HepG2 (cell line): Measurements from ENCODE around the gene LOXL3. TPM values are rescaled to one million over a fixed set of nuclear protein-coding genes. Genes with fewer than 3 reads are reported as not detected.

Source experiments
- AHR ChIP-seq: IDR thresholded peaks from 2 replicates; pipeline ENCODE4 v1.6.1; 2018; ENCODE audit warnings: missing genetic modification reagents, missing compliant biosample characterization
- FOXP1 ChIP-seq, 2 experiments: fragments of 450-650 bp in 1 of 2; IDR thresholded peaks; 2 replicates each; pipeline ENCODE4 v1.6.1; 2017 to 2018; ENCODE audit warnings: antibody characterized with exemption in 1 of 2
- GLI4 ChIP-seq: sonication (generic); formaldehyde crosslinking; IDR thresholded peaks from 2 replicates; pipeline ENCODE4 v1.5.1; 2020; ENCODE audit warnings: missing genetic modification reagents, mild to moderate bottlenecking, moderate library complexity, borderline replicate concordance
- PAF1 ChIP-seq: IDR thresholded peaks from 2 replicates; pipeline ENCODE4 v1.6.1; 2016; ENCODE audit warnings: missing genetic modification reagents, missing compliant biosample characterization
- PBX3 ChIP-seq: sonication (generic); formaldehyde crosslinking; IDR thresholded peaks from 2 replicates; pipeline ENCODE4 v1.8.1; 2023; ENCODE audit warnings: missing genetic modification reagents, inconsistent platforms, borderline replicate concordance
- POGZ ChIP-seq: sonication (generic); formaldehyde crosslinking; IDR thresholded peaks from 2 replicates; pipeline ENCODE4 v1.4.0; 2020; ENCODE audit warnings: mild to moderate bottlenecking, missing genetic modification reagents
- RBAK ChIP-seq: sonication (generic); formaldehyde crosslinking; IDR thresholded peaks from 2 replicates; pipeline ENCODE4 v1.5.1; 2020; ENCODE audit warnings: mild to moderate bottlenecking, missing genetic modification reagents
- SIN3A ChIP-seq: IDR thresholded peaks from 2 replicates; pipeline ENCODE4 v1.6.1; 2011; ENCODE audit warnings: low read depth, mild to moderate bottlenecking, control low read depth, low read length, borderline replicate concordance
- TBX2 ChIP-seq: sonication (generic); formaldehyde crosslinking; IDR thresholded peaks from 2 replicates; pipeline ENCODE4 v1.5.0; 2020; ENCODE audit warnings: missing genetic modification reagents, mild to moderate bottlenecking, borderline replicate concordance
- ZFP36 ChIP-seq: fragments of 150-350 bp; IDR thresholded peaks from 2 replicates; pipeline ENCODE4 v1.6.1; 2018; ENCODE audit warnings: borderline replicate concordance, low read length, low read depth; ENCODE audit not compliant: partially characterized antibody
- ZNF563 ChIP-seq: sonication (generic); formaldehyde crosslinking; IDR thresholded peaks from 2 replicates; pipeline ENCODE4 v1.8.0; 2022; ENCODE audit warnings: mild to moderate bottlenecking, moderate library complexity, missing genetic modification reagents
- ZNF572 ChIP-seq: sonication (generic); formaldehyde crosslinking; IDR thresholded peaks from 2 replicates; pipeline ENCODE4 v1.5.1; 2020; ENCODE audit warnings: mild to moderate bottlenecking, missing genetic modification reagents
- ZNF577 ChIP-seq: sonication (generic); formaldehyde crosslinking; IDR thresholded peaks from 2 replicates; pipeline ENCODE4 v1.4.0; 2020; ENCODE audit warnings: mild to moderate bottlenecking, low read depth, missing genetic modification reagents, borderline replicate concordance
- ZNF670 ChIP-seq: sonication (generic); formaldehyde crosslinking; IDR thresholded peaks from 2 replicates; pipeline ENCODE4 v1.8.0; 2022; ENCODE audit warnings: mild to moderate bottlenecking, missing genetic modification reagents, borderline replicate concordance
- ZNF709 ChIP-seq: sonication (generic); formaldehyde crosslinking; IDR thresholded peaks from 2 replicates; pipeline ENCODE4 v1.5.0; 2020; ENCODE audit warnings: mild to moderate bottlenecking, missing genetic modification reagents
- ZXDC ChIP-seq: sonication (generic); formaldehyde crosslinking; IDR thresholded peaks from 2 replicates; pipeline ENCODE4 v1.5.0; 2020; ENCODE audit warnings: mild to moderate bottlenecking, missing genetic modification reagents
- polyA plus RNA-seq, 8 experiments: library from polyadenylated mRNA; depleted of rRNA in 3 of 8; stranded (reverse) in 7 of 8; unstranded in 1 of 8; fragments of >200 nt; fragmentation: Illumina TruSeq in 4 of 8; extraction: Trizol in 4 of 8; gene quantifications; 2 replicates each; pipeline versions ENCODE4 v1.2.1 to v1.2.3, GENCODE V29; 2011 to 2016; ENCODE audit warnings: low read depth in 4 of 8, missing spikeins in 1 of 8, mixed read lengths in 1 of 8; ENCODE audit not compliant: insufficient read depth in 1 of 8
- total RNA-seq, 5 experiments: library from RNA; depleted of rRNA; stranded (reverse); fragments of >200 nt; fragmentation: Illumina TruSeq; extraction: Trizol; gene quantifications; 2 replicates each; pipeline ENCODE4 v1.2.3, GENCODE V29; 2016; ENCODE audit warnings: low read depth in 1 of 5
- TF ChIP-seq, protein P1 (sequence below): fragments of 450-650 bp; IDR thresholded peaks from 2 replicates; pipeline ENCODE4 v1.6.1; 2017
- TF ChIP-seq, protein P2 (sequence below): sonication (generic); formaldehyde crosslinking; IDR thresholded peaks from 2 replicates; pipeline ENCODE4 v1.4.0; 2020; ENCODE audit warnings: low read depth, mild to moderate bottlenecking, missing genetic modification reagents
- TF ChIP-seq, protein P3 (sequence below): sonication (generic); formaldehyde crosslinking; IDR thresholded peaks from 2 replicates; pipeline ENCODE4 v1.5.0; 2020; ENCODE audit warnings: missing genetic modification reagents

LOXL3 gene
- total and polyA plus RNA-seq, 2 of the 13 experiments (the other 11 are each of a cell fraction or from before 2014, with no cell fraction given): 0.55 to 6.5 TPM

GRCh38 chr2:74488643-74489481 is 64.9 kb downstream of the LOXL3 start (continued):
- no peak for TF ChIP-seq ZNF577 (CRISPR knock-in tag)
- TF ChIP-seq ZNF670 (CRISPR knock-in tag): no peak
- TF ChIP-seq GLI4 (CRISPR knock-in tag): 0 out of 2 replicates have a peak, but pooled peaks have one; percentile 51
- TF ChIP-seq AHR: 0 out of 2 replicates have a peak, but pooled peaks have one; percentile 5
- TF ChIP-seq, protein P1, sequence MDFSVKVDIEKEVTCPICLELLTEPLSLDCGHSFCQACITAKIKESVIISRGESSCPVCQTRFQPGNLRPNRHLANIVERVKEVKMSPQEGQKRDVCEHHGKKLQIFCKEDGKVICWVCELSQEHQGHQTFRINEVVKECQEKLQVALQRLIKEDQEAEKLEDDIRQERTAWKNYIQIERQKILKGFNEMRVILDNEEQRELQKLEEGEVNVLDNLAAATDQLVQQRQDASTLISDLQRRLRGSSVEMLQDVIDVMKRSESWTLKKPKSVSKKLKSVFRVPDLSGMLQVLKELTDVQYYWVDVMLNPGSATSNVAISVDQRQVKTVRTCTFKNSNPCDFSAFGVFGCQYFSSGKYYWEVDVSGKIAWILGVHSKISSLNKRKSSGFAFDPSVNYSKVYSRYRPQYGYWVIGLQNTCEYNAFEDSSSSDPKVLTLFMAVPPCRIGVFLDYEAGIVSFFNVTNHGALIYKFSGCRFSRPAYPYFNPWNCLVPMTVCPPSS: no peak
- no peak for TF ChIP-seq SIN3A
- TF ChIP-seq ZNF572: no peak
- no peak for TF ChIP-seq PAF1 (CRISPR knock-in tag)
- no peak for TF ChIP-seq ZXDC (CRISPR knock-in tag)
- TF ChIP-seq PBX3: no peak
- peak; percentile 75; the same call in 1 of the 2 replicates for TF ChIP-seq FOXP1 (IDR thresholded peaks at IDR 0.05)
- peak; percentile 65; the same call in 1 of the 2 replicates for TF ChIP-seq FOXP1 (CRISPR knock-in tag; IDR thresholded peaks at IDR 0.05)
- peak; percentile 89 for TF ChIP-seq TBX2 (CRISPR knock-in tag)
- TF ChIP-seq, protein P2, sequence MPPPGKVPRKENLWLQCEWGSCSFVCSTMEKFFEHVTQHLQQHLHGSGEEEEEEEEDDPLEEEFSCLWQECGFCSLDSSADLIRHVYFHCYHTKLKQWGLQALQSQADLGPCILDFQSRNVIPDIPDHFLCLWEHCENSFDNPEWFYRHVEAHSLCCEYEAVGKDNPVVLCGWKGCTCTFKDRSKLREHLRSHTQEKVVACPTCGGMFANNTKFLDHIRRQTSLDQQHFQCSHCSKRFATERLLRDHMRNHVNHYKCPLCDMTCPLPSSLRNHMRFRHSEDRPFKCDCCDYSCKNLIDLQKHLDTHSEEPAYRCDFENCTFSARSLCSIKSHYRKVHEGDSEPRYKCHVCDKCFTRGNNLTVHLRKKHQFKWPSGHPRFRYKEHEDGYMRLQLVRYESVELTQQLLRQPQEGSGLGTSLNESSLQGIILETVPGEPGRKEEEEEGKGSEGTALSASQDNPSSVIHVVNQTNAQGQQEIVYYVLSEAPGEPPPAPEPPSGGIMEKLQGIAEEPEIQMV (CRISPR knock-in tag): 0 out of 2 replicates have a peak, but pooled peaks have one; percentile 29
- TF ChIP-seq POGZ (CRISPR knock-in tag): 0 out of 2 replicates have a peak, but pooled peaks have one; percentile 46
- TF ChIP-seq ZFP36: no peak
- no peak for TF ChIP-seq ZNF563 (CRISPR knock-in tag)
- peak; percentile 18; the same call in 1 of the 2 replicates for TF ChIP-seq RBAK (CRISPR knock-in tag)
- TF ChIP-seq, protein P3, sequence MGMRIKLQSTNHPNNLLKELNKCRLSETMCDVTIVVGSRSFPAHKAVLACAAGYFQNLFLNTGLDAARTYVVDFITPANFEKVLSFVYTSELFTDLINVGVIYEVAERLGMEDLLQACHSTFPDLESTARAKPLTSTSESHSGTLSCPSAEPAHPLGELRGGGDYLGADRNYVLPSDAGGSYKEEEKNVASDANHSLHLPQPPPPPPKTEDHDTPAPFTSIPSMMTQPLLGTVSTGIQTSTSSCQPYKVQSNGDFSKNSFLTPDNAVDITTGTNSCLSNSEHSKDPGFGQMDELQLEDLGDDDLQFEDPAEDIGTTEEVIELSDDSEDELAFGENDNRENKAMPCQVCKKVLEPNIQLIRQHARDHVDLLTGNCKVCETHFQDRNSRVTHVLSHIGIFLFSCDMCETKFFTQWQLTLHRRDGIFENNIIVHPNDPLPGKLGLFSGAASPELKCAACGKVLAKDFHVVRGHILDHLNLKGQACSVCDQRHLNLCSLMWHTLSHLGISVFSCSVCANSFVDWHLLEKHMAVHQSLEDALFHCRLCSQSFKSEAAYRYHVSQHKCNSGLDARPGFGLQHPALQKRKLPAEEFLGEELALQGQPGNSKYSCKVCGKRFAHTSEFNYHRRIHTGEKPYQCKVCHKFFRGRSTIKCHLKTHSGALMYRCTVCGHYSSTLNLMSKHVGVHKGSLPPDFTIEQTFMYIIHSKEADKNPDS (CRISPR knock-in tag): no peak
- no peak; the same call in 1 of the 2 replicates for TF ChIP-seq ZNF709
